Jurkat, Clone E6-1 (cell line): ENCODE data around the gene KCTD20.

Experiments
- DNase-seq: peaks from one replicate; pipeline ENCODE4 v3.0.0-alpha.2; 2011; ENCODE audit warnings: low read depth, low spot score
- H3K4me3 ChIP-seq: 2 replicates; pipeline ENCODE4 v1.5.1; 2011; ENCODE audit warnings: mild to moderate bottlenecking, low read length, control low read depth, moderate library complexity

Gene KCTD20

DNA sequence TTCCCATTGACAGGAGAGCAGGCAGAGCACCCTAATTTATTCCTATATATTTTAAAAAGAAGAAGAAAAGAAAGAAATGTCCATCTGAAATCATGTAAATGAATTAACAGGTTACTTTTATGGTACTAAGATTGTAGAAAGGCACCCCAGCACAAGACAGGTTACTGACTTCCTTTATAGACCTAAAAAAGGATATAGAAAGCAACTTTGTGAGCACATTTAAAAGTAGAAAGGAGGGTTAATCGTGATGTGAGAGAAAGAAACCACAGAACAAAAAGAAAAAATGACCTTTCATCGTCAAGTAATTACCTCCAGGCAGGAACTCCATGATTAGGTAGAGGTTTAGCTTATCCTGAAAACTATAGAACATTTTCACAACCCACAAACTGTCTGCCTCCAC is 74.6 kb downstream of the KCTD20 start:
- DNase-seq, result no peak
- no peak overlapping the region for H3K4me3 ChIP-seq

DNA sequence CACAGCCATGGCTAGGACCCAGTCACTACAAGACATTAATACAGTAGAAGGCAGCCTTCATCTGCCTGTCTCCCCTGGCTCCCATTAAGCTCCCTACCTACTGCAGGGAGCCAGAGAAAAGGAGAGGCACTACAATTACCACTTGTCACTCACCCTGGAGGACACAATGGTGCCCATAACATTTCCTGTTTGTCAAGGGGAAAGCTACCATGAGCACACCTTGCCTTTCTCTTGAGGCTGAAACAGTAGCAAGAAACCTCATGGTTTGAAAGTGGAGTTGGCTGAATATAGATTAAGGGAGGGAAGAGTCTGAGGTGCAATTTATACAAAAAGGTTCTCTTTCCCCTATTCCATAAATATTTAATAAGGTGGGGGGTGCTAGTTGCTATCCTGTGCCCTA is 76.6 kb downstream of the KCTD20 start:
- DNase-seq, result no peak
- H3K4me3 ChIP-seq, result no peak overlapping the region

DNA sequence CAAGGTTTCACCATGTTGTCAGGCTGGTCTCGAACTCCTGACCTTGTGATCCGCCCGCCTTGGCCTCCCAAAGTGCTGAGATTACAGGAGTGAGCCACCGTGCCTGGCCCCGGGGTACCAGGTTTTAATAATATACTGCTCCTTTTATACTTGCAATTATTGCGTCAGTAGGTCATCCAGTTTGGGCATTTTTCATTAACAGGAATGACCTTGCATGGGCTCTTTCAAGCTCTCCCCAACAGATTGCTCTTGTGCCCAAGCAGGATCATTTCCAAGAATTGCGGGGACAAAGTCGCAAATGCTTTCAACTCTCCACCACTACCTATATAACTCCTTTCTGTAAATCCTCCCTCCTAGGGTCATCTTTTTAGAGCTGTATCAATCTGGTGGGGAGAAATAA is 80.7 kb downstream of the KCTD20 start:
- H3K4me3 ChIP-seq, result no peak overlapping the region
- DNase-seq, result no peak

DNA sequence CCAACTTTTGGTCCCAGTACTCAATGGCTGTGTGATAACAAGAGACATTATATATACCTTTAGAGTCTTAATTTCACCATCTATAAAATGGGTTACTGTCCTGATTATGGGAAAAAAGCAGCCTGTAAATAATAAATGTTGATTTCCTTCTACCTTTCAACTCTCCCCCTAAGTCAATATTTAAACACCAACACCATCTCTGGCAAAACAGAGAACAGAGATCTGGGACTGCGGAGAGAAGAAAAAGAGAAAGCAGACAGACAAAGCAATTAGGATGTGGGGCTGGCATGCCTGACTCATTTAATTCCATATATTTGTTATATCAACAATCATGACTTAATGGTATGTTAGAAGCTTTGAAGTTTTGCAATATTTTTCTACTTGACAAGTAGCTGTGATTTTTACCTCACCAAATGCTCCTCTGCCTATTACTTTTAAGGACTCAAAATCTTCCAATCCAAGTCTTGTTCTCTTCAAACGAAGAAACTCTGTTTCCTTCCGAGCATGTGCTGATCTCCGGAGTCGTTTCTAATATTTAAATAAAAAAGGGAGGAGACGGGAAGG is 81.2 kb downstream of the KCTD20 start:
- no peak overlapping the region for H3K4me3 ChIP-seq
- DNase-seq, result no peak

DNA sequence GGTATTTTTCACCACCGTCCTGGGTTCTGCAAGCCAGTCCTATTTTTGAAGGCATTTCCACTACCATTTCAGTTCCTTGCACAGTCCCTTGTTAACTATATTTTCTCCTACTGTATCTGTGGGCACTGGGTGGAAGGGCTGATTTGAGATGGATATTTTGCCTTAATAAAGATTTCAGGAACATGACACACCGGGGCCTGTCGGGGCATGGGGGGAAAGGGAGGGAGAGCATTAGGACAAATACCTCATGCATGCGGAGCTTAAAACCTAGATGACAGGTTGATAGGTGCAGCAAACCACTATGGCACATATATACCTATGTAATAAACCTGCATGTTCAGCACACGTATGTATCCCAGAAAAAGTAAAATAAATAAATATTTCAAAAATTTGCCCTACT is 82.1 kb downstream of the KCTD20 start:
- H3K4me3 ChIP-seq, result no peak overlapping the region
- no peak for DNase-seq

DNA sequence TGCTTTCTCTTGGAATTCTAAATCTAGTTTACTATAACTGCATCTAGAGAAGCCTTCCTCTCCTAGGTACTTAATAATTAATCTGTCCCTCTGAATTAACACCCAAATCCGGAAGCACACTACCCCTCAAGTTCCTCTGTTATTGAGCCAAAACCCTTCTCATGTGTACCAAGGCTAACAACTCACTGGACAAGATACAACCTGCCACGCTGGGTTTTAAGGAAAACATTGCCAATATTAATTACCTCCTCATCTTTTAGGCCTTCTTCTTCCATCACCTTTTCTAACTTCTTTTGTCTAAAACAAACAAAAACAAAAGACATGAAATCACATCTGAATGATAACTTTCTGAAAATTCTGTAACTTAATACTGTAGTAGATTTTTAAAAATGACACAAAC is 82.5 kb downstream of the KCTD20 start:
- DNase-seq, result no peak
- H3K4me3 ChIP-seq, result no peak overlapping the region

DNA sequence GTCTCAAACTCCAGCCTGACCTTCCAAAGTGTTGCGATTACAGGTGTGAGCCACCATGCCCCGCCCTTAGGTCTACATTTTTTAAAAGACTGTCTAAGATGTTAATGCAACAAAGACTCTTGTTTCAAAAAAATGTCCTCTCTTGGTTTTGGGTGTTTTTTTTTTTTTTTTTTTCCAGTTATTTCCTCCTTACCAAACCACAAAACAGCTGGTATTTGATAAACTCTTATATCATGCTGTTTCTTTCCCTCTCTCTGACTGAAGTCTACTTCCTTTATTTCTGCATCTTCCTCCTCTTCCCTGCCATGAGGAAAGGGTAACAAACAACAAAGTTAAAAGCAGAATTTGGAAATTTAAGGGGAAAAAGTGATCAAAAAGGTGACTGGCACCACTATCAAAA is 83.3 kb downstream of the KCTD20 start:
- H3K4me3 ChIP-seq, result no peak overlapping the region
- no peak for DNase-seq

DNA sequence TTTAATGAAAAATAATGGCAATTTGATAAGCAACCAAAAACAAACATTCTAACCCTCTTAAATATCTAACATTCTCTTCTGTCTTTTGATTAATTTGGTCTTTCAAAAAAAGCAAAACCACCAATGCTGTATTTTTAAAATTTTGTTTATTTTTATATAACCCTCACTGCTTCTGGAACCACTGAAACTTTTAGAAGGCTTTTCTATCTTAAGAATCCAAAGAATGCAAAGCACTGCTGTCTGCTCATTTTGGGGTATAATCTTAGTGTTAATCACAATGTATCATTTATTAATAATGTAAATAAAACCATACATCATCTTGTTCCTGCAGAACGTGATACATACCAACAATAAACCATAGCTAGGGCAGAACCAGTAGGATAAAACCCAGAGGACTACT is 90.5 kb downstream of the KCTD20 start:
- DNase-seq, result no peak
- H3K4me3 ChIP-seq, result no peak overlapping the region

DNA sequence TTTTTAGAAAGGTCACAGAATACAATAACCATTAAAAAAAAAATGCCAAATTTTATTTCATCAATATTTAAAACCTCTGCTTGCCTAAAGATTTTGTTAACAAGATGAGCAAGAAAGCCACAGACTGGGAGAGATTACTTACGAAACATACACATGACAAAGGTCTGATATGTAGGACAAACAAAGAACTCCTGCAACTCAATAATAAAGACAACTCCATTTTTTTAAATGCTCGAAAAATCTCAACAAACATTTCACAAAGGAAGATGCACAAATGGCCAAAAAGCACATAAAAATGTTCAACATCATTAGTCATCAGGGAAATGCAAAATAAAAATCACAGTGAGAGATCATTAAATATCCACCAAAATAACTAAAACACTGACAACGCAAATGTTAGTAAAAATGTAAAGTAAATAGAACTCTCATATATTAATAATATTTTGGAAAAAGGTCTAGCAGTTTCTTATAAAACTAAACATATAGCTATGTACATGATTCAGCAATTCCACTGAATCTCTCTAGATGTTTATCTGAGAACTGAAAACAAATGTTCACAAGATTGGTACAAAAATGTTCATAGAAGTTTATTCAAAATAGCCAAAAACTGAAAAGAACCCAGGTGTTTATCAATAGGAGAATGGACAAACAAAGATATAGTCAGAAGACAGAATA is 94.2 kb downstream of the KCTD20 start:
- no peak overlapping the region for H3K4me3 ChIP-seq
- DNase-seq, result no peak

DNA sequence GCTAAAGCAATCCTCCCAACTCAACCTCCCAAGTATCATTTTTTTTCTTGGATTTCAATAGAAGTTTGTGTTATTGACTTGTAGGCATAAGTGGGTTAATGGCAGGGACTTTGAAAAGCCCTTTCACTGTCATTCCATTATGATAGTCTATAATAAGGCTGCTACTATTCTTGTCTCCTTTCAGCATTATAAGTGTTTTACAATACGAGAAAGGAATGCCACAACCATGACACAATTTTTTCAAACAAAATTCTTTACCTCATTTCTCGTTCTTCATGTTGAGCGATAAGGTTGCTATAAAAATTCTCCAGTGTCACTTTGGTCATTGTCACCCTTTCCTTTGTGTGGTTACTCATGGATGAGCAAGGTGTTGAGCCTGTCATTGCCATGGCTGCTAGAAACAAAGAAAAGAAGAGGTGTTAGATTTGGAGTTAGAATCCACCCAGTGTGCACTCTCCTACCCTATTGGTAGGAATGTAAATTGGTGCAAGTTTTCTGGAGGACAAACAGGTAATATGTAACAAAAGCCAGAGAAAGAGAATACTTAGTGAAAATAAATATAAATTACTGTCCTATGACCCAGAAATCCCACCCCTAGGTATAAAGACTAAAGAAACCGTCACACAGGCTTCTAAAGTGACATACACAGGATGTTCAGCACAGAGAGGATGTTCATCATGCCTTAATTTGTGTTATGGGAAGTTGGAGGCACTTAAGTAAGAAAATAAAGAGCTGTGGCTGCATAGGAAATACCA is 97.2 kb downstream of the KCTD20 start:
- no peak for DNase-seq
- H3K4me3 ChIP-seq, result no peak overlapping the region
